PC-3 (cell line): ENCODE data around the gene TRPM5.

Source experiments
- CTCF ChIP-seq: fragments of 300-600 bp; sonication (generic); conservative IDR thresholded peaks from 2 replicates; pipeline ENCODE4 v1.5.1; 2017; ENCODE audit warnings: antibody characterized with exemption, low read depth, mild to moderate bottlenecking, low read length
- EZH2 ChIP-seq: fragments of 300-600 bp; sonication (generic); IDR thresholded peaks from one replicate; pipeline ENCODE4 v1.6.1; 2017; ENCODE audit warnings: antibody characterized with exemption, mild to moderate bottlenecking, low read length; ENCODE audit not compliant: unreplicated experiment
- EZH2phosphoT487 ChIP-seq: fragments of 300-600 bp; sonication (generic); IDR thresholded peaks from 2 replicates; pipeline ENCODE4 v1.6.1; 2018; ENCODE audit warnings: mild to moderate bottlenecking, antibody characterized with exemption, low read length, borderline replicate concordance

- no peak for TF ChIP-seq CTCF
- no peak for TF ChIP-seq EZH2
- no peak for TF ChIP-seq EZH2phosphoT487
Measured at GRCh38 chr11:2406878-2407410, 37.4 kb downstream of the TRPM5 start.
